Anterior cingulate cortex (tissue), 58 donors: ENCODE measurements around the gene CBL.

ENCODE experiments used
- DNase-seq, 58 donors: peaks; one replicate each; lab custom pipeline; 2025; lab: John Stamatoyannopoulos, UW

CBL gene

GRCh38 chr11:119305556-119306372 is 99.6 kb downstream of the CBL start:
- DNase-seq, result no peak

GRCh38 chr11:119306373-119306890 is 100.3 kb downstream of the CBL start:
- no peak for DNase-seq

DNA sequence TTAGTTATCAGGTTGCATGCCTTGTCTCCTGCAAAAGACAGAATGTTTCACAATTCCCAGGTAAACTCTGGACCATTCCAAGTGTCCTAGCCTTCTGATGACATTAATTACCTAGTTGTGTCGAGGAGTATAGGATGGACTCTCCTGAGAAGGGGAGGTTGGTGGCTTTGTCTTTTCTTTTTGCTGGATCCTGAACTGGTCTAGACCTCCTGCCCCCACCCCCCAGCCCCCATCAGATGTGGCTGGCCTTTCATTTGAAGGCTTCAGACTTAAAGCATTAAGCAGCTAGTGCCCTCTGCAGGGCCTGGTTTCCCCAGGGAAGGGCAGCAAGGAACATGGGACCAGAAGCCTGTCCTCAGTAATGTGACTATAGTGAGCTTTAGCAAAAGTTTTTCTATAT is 101.1 kb downstream of the CBL start:
- peak in 2 of 58 donors; percentile 4 to 9 for DNase-seq

GRCh38 chr11:119307974-119308373 is 101.8 kb downstream of the CBL start:
- DNase-seq, result no peak

GRCh38 chr11:119309411-119309810 is 103.3 kb downstream of the CBL start:
- DNase-seq, result no peak

GRCh38 chr11:119309953-119310681 is 104.0 kb downstream of the CBL start:
- DNase-seq, result no peak

GRCh38 chr11:119310682-119311052 is 104.5 kb downstream of the CBL start:
- no peak for DNase-seq

GRCh38 chr11:119314726-119315125 is 108.6 kb downstream of the CBL start:
- no peak for DNase-seq

GRCh38 chr11:119315131-119316015 is 109.2 kb downstream of the CBL start:
- DNase-seq, result peak in 32 of 58 donors; percentile 40 to 88 (median 72)

DNA sequence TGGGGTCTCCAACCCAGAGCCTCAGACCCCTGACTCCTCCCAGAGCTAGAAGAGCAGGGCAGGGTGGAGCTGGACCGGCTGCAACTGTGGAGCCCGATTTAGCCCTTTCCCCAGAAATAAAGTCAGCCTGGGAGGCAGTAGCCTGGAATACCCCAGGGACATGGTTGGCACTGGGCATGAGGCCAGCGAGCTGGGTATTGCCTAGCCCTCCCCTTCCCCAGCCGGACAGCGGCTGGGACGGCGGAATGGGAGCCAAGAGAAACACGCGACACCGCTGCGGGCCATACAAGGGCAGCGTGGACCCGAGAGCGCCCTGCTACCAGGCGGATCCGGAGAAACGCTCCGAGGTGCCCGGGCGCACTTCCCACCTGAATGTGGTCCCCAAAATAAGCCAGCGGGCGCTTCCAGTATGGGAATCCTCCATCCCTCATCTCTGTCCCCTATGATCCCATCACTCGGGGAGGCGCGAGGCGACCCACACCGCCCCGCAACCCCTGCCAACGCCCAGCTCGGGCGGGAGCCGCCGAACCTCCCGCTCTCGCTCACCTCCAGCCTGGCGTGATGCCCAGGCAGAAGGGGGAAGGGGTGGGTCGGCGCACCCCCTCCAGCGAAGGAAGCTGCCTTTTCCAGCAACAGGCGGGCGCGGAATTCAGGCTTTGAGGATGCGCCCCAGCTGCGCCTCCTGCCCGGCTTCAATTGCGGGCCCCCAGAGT is 110.0 kb downstream of the CBL start:
- DNase-seq, result peak in 47 of 58 donors; percentile 30 to 89 (median 70)

DNA sequence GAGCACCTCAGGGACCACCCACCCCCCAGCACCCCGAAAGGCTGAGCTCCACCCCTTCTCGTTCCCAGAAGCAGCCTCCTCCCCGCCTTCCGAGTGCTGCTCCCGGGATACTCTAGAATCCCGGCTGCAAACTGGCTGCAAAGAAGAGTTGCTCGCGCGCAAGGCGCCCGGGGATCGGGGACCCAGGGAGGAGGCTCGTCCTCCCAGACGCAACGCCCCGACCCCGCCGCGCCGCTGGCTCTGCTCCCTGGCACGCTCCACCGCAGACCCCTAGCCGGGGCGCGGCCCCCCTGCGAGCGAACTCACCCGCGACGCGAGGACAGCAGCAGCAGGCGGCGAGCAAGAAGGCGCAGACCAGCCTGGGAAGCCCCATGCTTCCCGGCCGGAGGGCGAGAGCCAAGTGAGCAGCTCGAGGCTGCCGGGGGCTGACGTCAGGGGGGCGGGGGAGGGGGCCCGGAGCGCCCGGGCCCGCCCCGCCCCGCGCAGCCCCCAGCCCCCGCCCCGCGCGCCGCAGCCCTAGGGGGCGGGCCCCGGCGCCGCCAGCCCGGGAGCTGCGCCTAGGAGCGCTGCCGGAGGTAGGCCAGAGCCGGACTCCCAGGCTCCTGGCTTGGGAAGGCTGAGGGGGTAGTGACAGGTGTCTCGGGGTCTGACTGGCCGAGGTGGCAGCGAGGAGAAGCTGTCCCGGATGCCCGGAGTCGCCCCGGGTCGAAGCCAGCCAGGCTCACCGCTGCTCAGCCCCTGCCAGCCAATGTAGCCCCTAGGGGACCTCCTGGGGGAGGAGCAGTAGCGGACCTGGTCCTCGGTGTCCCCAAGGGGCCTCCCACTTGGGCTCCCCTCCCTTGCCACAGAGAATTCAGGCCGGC is 110.8 kb downstream of the CBL start, which contains the start of gene MCAM:
TSS of gene MCAM (minus strand) at position 402 of the 863 bp plus-strand sequence. CDS start at position 373, 29 bp downstream.
- peak in 15 of 58 donors; percentile 22 to 75 (median 53) for DNase-seq

GRCh38 chr11:119317592-119318239 is 111.6 kb downstream of the CBL start:
- no peak for DNase-seq

- peak in 2 of 58 donors; percentile 39 to 52 for DNase-seq
Observed at GRCh38 chr11:119318240-119319135, 112.3 kb downstream of the CBL start.

DNA sequence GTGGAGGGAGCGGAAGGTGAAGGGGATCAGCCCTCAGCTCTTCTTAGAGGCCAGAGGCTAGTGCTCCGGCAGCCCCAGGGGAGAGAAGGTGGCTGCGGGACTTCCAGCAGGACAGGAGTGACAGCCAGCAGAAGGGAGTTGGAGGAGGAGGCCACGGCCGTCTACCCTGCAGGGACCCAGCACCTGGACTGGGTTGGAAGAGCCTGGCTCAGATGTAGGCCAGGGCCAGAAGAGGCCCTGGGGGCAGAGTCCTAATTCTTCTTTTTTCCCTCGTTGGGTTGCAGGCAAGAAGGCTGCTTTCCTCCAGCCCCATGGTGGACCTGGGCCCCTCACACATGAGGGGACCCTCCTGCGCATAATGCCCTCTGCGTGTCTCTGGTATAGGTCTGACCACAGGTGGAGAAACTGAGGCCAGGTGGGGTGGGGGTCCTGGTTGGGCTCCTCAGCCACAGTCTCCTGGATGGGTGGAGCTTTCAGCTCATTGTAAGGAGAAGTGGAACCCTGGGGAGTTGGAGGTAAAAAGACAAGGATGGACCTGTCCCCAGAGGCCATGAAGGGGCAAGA is 113.1 kb downstream of the CBL start:
- DNase-seq, result no peak

GRCh38 chr11:119319700-119320239 is 113.6 kb downstream of the CBL start:
- no peak for DNase-seq

GRCh38 chr11:119320240-119320775 is 114.2 kb downstream of the CBL start:
- DNase-seq, result peak in 39 of 58 donors; percentile 11 to 86 (median 61)
